Measurements from ENCODE around the gene GPC1.

GPC1 gene

DNA sequence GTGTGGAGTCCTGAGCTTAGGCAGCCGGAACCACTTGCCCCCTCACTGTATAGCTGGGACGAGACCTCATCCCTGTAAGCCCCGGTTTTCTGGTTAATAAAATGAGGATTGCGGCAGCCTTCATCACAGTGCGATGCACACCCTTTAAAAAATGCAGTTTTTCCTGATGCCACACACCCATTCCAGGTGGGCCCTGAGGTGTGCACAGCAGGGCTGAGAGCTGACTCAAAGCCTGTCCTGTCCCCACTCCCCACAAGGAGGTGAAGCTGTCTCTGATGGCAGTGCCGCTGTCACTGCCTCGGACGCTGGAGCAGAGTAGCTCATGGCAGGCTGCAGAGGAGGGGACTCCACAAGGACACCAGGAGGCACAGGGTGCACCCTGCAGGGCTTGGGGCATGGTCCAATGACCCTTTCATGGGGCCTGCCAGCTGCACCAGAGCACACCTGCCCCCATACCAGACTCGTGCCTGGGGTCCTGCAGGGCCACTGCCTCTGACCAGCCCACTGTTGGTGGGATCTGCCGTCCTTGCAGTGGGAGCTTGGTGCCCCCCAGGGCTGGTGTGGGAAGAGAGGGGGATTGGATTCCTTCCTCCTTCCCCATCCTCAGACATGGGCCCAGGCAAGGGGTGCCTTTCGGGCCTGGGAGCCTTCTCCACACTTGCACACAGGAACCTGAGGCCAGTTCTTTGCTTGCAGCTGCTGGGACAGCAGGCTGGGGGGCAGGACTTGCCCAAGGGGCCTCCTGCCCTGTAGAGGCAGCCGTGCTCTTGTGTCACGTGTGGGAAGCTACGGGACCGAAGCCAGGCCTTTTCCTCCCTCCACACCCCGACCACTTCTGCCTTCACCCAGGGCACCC is 22.8 kb downstream of the GPC1 start:
- DNase-seq, result no peak

DNA sequence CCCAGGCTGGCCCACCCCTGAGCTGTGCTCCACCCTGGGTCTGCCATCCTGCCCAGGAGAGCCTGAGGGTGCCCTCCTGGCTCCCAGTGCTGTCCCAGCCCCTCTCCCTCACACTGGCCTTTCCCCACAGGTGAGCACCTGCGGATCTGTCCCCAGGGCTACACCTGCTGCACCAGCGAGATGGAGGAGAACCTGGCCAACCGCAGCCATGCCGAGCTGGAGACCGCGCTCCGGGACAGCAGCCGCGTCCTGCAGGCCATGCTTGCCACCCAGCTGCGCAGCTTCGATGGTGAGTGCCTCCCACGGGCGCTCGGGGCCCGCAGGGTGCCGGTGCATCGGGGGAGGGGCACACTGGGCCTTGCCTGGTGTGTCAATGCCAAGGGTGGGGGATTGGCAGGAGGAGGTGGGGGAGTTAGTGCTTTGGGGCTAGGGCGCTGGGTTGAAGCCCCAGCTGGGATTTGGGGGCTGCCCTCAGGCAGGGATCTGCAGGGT is 23.5 kb downstream of the GPC1 start:
- no peak for DNase-seq

DNA sequence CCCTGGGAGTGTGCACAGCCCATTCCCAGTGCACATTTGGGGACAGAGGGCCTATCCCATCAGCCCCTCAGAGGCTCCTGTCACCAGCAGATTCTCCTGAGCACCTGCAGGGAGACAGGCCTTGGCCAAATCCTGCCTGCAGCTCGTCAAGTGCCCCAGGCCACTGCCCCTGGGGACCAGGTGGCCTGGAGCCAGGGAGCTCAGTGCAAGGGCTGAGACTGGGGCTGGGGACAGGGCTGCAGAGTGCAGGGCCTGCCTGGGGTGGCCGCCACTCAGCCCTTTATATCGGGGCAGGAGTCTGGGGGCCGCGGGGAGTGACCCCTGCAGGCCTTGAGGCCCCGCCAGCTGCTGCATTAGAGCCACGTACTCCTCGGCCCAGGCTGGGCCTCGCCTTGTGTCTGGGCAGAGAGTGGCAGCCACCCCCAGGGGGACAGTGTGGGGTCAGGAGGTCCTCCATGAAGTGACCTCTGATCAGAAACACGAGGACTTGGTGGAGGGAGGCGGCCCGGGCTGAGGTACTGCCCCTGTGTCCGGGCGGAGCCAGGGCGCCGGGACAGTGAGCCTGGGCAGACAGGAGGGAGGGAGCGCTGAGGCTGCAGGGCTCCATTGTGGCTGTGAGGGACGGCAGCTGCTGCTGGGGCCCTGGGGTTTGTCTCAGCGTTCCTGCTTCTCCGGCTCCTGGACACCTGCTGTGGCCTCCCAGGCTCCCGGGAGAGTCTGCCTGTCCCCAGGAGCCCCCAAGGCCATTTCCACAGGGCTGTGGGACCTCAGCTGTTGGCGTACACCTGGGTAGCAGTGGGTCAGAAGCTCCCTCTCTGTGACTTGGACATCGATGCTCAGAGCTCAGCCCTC is 24.2 kb downstream of the GPC1 start:
- DNase-seq, result no peak

DNA sequence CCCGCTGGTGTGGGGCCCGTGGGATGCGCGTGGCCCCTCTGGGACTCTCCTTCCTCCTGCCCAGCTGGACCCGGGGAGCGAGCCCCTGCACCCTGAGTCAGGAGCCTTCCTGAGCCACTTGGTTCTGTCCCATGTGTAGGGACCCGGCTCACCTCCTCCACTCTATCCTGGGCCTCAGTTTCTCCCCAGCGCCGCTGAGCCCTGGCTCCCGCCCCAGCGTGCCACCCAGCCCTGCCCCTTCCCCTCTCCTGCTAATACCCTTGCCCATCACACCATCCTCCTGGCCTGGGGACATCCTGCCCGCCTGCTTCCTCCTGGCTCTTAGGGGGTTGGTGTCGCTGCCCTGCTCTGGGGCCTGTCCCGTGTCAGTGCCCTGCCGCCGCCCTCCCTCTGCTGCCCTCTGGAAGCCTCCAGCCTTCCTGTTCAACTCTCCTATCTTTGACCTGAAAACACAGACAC is 24.8 kb downstream of the GPC1 start:
- DNase-seq, result no peak

DNA sequence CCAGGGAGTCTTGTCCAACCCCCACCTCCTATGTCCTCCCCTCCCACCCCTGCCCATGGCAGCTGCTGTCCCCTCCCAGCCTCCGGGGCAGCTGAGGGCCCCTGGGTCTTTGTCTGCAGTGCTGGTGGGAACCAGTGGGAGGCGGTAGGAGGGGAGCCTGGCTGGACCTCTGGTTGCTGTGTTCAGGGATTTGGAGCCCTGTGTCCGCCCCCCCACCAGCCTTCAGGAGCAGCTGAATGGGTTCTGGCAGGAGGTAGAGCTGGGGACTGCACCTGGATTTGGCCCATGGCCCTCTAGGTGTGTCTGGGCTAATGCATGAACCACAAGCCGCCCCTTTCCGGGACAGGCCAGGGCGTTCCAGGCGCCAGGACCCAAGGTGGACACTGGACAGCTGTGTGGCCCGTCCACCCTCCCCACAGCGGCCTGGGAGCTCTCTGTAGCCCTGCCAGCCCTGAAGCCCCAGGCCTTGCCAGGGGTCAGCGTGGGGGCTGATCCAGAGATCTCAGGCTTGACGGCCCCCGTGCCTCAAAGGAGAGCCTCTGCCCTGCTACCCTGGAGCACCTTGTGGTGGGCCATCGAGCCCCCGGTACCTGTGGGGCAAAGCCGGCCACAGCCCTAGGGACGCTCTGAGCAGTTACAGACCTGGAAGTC is 25.4 kb downstream of the GPC1 start:
- no peak for DNase-seq

DNA sequence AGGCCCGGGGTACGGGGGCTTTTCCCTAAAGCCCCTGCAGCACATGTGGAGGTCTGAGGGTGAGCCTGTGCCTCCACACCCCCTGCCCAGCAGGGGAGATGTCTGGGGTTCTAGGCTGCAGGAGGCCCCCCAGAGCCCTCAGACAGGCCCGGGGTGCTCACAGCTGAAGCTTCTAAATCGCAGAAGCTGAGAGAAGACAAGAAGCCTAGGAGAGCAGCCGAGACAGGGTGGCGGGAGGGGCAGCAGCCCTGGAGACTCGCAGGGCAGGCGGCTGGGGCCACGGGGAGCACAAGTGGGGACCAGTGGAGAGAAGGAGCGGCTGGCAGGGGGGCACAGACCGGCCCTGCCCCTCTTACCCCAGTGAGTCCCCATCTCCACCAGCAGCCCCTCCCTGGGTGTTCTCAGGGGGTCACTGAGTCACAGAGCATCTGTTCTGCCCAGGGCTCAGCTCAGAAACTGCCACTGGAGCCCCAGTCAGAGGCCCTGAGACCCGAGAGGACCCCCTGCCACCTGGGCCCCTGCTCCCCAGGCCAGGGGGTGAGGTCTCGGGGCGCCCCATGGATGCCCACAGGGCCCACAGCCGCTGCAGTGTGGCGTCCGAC is 26.1 kb downstream of the GPC1 start:
- DNase-seq, result no peak

DNA sequence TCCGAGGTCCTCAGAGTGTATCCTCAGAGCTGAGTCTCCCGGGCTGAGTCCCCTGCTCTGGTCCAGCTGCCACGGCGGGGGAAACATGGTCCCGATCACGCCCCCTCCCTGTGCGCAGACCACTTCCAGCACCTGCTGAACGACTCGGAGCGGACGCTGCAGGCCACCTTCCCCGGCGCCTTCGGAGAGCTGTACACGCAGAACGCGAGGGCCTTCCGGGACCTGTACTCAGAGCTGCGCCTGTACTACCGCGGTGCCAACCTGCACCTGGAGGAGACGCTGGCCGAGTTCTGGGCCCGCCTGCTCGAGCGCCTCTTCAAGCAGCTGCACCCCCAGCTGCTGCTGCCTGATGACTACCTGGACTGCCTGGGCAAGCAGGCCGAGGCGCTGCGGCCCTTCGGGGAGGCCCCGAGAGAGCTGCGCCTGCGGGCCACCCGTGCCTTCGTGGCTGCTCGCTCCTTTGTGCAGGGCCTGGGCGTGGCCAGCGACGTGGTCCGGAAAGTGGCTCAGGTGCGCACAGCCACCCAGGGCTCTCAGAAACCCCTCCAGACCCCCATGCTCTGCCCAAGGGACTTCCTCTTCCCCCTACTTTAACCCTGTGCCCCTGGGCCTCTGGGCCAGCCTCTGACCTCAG is 26.7 kb downstream of the GPC1 start:
- no peak for DNase-seq

DNA sequence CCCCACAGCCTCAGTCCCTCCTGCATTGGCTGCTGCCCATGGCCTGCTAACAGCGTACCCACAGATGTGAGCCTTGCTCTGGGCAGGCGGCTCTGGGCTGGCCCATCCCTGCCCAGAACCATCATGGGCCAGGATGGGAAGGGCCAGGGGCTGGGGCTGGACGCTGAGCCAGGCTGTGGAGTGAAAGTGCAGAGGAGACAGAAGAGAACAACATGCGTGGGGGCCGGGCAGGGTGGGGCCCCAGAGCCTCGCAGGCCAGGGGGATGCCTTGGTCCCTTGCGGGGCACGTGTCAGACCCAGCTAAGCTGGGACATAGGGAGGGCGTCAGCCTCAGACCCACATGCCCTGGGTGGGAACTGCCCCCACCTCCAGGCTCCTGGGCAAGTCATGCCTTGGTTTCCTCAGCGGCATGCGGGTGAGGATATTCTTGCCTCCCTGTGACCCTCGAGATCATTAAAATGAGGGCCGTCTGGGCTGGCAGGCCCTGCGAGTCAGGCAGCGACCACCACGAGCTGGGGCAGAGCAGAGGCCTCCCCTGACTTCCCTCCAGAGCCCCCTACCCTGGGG is 27.3 kb downstream of the GPC1 start:
- no peak for DNase-seq

DNA sequence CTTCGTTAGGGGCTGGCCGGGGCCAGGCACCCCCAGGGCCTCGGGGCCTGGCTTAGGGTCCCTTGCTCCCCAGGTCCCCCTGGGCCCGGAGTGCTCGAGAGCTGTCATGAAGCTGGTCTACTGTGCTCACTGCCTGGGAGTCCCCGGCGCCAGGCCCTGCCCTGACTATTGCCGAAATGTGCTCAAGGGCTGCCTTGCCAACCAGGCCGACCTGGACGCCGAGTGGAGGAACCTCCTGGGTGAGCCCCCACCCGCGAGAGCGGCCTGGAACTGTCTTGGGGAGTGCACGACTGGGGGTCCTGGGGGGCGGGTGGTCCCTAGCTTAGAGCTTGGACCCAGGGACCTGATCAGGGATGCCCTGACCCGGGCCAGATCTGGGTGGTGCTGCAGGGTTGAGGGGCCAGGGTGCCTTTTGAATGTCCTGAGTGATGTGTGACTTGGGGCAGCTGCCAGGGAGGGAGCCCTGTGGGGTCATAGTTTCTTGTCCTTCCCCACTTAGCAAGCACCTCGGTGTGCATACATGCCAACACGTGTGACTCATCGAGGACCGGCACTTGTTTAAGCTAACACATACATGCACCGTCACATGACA is 27.9 kb downstream of the GPC1 start:
- no peak for DNase-seq

DNA sequence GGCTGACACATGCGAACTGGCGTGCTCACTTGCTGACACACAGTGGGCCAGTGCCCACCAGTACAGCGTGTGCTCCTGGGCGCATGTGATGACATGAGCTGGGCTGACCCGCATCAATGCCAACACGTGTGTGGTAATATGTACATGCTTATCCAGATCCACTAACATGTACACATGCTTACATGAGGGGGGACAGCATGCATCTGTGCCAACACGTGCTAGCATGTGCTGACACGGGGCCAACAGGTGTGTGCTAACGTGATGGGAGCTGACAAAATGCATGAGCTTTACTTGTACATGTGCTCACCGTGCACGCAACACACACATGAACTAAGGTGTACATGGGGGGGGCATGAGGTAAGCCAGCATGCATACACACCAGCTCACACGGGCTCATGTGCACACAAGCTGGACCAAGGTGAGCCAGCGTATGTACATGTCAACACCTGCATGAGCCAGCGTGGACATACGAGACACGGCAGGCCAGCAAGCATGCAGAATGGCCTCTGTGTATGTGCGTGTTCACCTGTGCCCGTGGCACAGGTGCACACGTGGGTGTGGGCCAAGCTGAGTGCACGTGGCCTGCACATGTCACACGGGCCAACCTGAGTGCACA is 28.5 kb downstream of the GPC1 start:
- no peak for DNase-seq

DNA sequence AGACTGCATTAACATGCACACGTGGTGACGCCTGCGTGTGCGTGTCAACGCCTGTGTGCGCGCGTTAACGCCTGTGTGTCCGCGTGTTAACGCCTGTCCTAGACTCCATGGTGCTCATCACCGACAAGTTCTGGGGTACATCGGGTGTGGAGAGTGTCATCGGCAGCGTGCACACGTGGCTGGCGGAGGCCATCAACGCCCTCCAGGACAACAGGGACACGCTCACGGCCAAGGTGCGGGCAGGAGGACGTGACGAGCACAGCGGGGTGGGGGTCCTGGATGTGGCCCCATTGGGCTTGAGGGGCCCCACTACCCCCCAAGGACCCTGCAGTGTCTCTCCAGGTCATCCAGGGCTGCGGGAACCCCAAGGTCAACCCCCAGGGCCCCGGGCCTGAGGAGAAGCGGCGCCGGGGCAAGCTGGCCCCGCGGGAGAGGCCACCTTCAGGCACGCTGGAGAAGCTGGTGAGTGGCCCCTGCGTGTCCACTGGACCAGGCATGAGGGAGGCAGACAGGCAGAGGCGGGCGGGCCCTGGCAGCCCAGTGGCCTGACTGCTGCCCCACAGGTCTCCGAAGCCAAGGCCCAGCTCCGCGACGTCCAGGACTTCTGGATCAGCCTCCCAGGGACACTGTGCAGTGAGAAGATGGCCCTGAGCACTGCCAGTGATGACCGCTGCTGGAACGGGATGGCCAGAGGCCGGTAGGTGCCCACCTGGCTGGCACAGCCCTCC is 29.2 kb downstream of the GPC1 start:
- no peak for DNase-seq

DNA sequence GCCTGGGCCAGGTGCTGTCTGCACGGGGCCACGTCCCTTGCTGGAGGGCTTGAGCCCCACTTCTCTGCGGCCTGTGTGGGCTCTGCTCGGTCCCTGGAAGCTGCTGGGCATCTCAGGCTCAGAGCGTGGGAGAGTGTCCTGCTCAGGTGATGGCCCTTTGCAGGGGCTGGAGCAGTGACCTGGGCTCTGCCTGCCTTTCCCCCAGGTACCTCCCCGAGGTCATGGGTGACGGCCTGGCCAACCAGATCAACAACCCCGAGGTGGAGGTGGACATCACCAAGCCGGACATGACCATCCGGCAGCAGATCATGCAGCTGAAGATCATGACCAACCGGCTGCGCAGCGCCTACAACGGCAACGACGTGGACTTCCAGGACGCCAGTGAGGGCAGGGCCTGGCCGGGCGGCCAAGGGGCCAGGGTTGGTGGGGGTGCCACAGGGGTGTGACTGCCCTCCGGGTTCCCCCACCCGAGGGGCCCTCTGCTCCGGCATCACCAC is 29.9 kb downstream of the GPC1 start:
- DNase-seq, result no peak

DNA sequence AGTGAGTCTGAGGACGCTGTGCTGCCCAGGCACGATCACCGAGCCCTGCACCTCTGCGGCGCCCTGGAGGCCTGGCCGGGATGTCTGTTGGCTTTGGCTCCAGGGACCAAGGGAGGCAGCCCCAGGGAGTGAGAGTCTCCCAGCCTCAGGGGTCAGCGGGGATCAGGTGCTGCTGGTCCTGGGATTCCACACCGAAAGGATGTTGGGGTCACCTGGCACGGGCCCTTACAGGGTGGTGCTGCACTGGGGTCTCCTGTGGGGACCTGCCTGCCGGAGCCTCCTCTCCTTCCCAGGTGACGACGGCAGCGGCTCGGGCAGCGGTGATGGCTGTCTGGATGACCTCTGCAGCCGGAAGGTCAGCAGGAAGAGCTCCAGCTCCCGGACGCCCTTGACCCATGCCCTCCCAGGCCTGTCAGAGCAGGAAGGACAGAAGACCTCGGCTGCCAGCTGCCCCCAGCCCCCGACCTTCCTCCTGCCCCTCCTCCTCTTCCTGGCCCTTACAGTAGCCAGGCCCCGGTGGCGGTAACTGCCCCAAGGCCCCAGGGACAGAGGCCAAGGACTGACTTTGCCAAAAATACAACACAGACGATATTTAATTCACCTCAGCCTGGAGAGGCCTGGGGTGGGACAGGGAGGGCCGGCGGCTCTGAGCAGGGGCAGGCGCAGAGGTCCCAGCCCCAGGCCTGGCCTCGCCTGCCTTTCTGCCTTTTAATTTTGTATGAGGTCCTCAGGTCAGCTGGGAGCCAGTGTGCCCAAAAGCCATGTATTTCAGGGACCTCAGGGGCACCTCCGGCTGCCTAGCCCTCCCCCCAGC is 30.5 kb downstream of the GPC1 start:
- DNase-seq, result no peak

DNA sequence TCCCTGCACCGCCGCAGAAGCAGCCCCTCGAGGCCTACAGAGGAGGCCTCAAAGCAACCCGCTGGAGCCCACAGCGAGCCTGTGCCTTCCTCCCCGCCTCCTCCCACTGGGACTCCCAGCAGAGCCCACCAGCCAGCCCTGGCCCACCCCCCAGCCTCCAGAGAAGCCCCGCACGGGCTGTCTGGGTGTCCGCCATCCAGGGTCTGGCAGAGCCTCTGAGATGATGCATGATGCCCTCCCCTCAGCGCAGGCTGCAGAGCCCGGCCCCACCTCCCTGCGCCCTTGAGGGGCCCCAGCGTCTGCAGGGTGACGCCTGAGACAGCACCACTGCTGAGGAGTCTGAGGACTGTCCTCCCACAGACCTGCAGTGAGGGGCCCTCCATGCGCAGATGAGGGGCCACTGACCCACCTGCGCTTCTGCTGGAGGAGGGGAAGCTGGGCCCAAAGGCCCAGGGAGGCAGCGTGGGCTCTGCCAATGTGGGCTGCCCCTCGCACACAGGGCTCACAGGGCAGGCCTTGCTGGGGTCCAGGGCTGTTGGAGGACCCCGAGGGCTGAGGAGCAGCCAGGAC is 31.2 kb downstream of the GPC1 start:
- DNase-seq, result no peak

DNA sequence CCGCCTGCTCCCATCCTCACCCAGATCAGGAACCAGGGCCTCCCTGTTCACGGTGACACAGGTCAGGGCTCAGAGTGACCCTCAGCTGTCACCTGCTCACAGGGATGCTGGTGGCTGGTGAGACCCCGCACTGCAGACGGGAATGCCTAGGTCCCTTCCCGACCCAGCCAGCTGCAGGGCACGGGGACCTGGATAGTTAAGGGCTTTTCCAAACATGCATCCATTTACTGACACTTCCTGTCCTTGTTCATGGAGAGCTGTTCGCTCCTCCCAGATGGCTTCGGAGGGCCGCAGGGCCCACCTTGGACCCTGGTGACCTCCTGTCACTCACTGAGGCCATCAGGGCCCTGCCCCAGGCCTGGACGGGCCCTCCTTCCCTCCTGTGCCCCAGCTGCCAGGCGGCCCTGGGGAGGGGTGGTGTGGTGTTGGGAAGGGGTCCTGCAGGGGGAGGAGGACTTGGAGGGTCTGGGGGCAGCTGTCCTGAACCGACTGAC is 31.7 kb downstream of the GPC1 start:
- no peak for DNase-seq

DNA sequence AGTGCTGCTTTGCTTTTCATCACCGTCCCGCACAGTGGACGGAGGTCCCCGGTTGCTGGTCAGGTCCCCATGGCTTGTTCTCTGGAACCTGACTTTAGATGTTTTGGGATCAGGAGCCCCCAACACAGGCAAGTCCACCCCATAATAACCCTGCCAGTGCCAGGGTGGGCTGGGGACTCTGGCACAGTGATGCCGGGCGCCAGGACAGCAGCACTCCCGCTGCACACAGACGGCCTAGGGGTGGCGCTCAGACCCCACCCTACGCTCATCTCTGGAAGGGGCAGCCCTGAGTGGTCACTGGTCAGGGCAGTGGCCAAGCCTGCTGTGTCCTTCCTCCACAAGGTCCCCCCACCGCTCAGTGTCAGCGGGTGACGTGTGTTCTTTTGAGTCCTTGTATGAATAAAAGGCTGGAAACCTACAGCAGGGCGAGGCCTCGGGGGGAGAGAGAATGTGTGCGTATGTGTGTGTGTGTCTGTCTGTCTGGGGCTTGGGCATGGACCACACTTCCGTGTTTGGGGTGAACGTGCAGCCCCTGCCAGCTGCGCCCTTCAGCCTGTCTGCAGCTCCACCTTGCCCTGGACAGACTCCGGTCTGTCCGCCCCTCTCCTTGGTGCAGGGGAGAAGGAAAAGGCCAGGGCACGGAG is 32.3 kb downstream of the GPC1 start:
- no peak for DNase-seq

DNA sequence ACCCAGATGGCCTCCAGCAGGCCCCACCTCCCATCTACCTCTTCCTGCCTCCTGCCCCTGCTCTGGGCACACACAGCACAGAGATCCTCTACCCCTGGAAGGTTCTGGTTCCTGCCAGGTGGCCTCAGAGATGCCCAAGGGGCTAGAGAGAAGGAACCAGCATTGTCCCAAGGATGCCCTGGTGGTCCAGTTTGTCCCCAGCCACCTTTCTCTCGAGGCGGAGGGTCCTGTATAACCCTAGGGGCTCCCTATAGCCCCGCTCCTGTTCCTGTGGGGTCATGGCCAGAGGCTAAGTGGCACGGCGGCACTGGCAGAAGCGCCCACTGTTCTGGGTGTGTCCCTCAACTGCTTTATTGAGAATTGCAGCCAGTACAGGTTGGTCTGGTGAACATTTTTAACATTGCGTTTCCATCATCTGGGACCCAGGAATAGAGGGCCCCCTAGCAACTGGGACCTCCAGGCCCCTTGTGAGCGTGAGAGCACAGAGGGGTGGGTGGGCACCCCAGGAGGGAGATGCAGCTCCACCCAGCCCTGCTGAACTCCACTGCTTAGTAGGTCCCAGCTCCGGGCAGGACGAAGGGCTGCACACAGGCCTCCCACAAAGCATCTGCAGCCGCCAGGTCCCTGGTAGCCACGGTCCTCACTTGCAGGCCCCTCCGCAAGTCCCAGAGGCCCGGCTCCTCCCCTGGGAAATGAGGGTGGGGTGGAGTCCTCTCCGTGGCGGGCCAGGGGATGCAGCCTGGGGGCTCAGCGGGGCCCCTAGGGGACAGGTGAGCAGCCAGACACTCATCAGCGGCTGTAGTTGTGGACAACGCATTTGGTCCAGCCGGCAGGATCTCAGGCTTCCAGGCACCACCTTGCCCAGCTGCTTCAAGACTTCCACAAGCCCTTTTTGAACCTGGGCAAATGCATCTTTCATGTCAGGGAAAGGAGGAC is 33.1 kb downstream of the GPC1 start:
- DNase-seq, result no peak

All from KG1 (cell line).